K562 (cell line): ENCODE data around the gene SF3B4. TPM values are rescaled to one million over a fixed set of nuclear protein-coding genes. Genes with fewer than 3 reads are reported as not detected.

Experiments used
- MAFF ChIP-seq: IDR thresholded peaks from 2 replicates; pipeline ENCODE4 v1.6.1; 2012; ENCODE audit warnings: low read length, improper control_type of control experiment
- ZBTB43 ChIP-seq: sonication (generic); formaldehyde crosslinking; IDR thresholded peaks from 2 replicates; pipeline ENCODE4 v1.8.0; 2023; ENCODE audit warnings: mild to moderate bottlenecking, missing genetic modification reagents
- ZNF277 ChIP-seq: fragments of 250-450 bp; sonication (Bioruptor Pico); IDR thresholded peaks from 2 replicates; pipeline ENCODE4 v1.8.0; 2022; ENCODE audit warnings: inconsistent platforms, mild to moderate bottlenecking, moderate library complexity, borderline replicate concordance
- ZNF76 ChIP-seq: fragments of 250-450 bp; sonication (Bioruptor Pico); IDR thresholded peaks from 2 replicates; pipeline ENCODE4 v1.4.0; 2020; ENCODE audit warnings: mild to moderate bottlenecking, moderate library complexity, borderline replicate concordance
- polyA plus RNA-seq, 8 experiments: library from polyadenylated mRNA; depleted of rRNA in 4 of 8; stranded (reverse) in 5 of 8; unstranded in 3 of 8; fragments of >200 nt; fragmentation: Nextera tagmentation in 2 of 8; fragmentation: Illumina TruSeq in 1 of 8; extraction: Ambion mirVana in 2 of 8; extraction: Trizol in 1 of 8; gene quantifications; 2 replicates each; pipeline versions ENCODE4 v1.2.1 to v1.2.3, GENCODE V29; 2011 to 2014; ENCODE audit warnings: inconsistent platforms in 1 of 8, missing spikeins in 1 of 8
- total RNA-seq, 7 experiments: library from RNA; depleted of rRNA in 6 of 7; stranded (reverse); fragments of >200 nt in 6 of 7; fragmentation: Illumina TruSeq in 2 of 7; extraction: Trizol in 2 of 7; gene quantifications; 2 replicates each; pipeline versions ENCODE4 v1.2.1 to v1.2.3, GENCODE V29; 2011 to 2021; ENCODE audit warnings: low replicate concordance in 1 of 7
- TF ChIP-seq, protein P1 (sequence below): fragments of 450-650 bp; formaldehyde crosslinking; IDR thresholded peaks from 2 replicates; pipeline ENCODE4 v1.4.0; 2020; ENCODE audit warnings: mild to moderate bottlenecking
- TF ChIP-seq, protein P2 (sequence below), 2 experiments: fragments of 450-650 bp in 1 of 2; sonication (generic) in 1 of 2; formaldehyde crosslinking; conservative IDR thresholded peaks; 2 replicates each; pipeline versions ENCODE4 v1.4.0 to v1.8.1; 2020 to 2022; ENCODE audit warnings: mild to moderate bottlenecking in 1 of 2, missing genetic modification reagents in 1 of 2
- TF ChIP-seq, protein P3 (sequence below): fragments of 150-350 bp; IDR thresholded peaks from 2 replicates; pipeline ENCODE4 v1.6.1; 2014; ENCODE audit warnings: low read depth, mild to moderate bottlenecking, low read length, borderline replicate concordance
- TF ChIP-seq, protein P4 (sequence below): fragments of 450-650 bp; formaldehyde crosslinking; IDR thresholded peaks from 2 replicates; pipeline ENCODE4 v1.4.0; 2020; ENCODE audit warnings: mild to moderate bottlenecking, moderate library complexity
- TF ChIP-seq, protein P5 (sequence below), 2 experiments: fragments of 150-350 bp in 1 of 2; IDR thresholded peaks; 2 replicates each; pipeline ENCODE4 v1.6.1; 2012 to 2016; ENCODE audit warnings: low read depth in 2 of 2, low read length in 2 of 2, mild to moderate bottlenecking in 1 of 2, moderate library complexity in 1 of 2

Gene SF3B4
- total and polyA plus RNA-seq, 9 of the 15 experiments (the other 6 are each of a cell fraction or from before 2014, with no cell fraction given), result 3.0 to 88.0 (median 26.1) TPM

DNA sequence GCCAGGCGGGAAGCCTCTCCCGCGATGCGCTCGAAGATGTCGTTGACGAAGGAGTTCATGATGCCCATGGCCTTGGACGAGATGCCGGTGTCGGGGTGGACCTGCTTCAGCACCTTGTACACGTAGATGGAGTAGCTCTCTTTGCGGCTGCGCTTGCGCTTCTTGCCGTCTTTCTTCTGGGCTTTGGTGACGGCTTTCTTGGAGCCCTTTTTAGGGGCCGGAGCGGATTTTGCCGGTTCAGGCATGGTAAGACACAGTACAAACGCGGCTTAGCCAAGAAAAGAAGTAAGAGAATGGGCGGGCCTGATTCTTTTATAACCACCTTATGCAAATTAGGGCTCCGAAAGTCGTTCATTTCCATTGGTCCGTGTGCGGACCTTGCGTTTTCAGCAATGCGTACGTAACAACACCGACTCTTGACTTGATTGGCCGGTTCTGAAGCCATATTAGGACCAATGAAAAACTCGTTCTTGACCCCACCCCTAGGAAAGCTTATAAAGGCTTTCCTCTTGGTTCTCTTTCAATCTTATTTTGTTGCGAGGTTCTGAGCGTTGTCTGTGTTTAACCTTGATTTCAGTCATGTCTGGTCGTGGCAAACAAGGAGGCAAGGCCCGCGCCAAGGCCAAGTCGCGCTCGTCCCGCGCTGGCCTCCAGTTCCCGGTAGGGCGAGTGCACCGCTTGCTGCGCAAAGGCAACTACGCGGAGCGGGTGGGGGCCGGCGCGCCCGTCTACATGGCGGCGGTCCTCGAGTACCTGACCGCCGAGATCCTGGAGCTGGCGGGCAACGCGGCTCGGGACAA is 41.0 kb downstream of the SF3B4 start (continued):
- TF ChIP-seq, protein P1, sequence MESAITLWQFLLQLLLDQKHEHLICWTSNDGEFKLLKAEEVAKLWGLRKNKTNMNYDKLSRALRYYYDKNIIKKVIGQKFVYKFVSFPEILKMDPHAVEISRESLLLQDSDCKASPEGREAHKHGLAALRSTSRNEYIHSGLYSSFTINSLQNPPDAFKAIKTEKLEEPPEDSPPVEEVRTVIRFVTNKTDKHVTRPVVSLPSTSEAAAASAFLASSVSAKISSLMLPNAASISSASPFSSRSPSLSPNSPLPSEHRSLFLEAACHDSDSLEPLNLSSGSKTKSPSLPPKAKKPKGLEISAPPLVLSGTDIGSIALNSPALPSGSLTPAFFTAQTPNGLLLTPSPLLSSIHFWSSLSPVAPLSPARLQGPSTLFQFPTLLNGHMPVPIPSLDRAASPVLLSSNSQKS, result no peak
- TF ChIP-seq ZNF76 (CRISPR knock-in tag) (no peak), MAFF (no peak), ZBTB43 (CRISPR knock-in tag) (peak; percentile 14; the same call in 1 of the 2 replicates), ZNF277 (CRISPR knock-in tag) (no peak)
- TF ChIP-seq, protein P2, sequence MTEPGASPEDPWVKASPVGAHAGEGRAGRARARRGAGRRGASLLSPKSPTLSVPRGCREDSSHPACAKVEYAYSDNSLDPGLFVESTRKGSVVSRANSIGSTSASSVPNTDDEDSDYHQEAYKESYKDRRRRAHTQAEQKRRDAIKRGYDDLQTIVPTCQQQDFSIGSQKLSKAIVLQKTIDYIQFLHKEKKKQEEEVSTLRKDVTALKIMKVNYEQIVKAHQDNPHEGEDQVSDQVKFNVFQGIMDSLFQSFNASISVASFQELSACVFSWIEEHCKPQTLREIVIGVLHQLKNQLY (CRISPR knock-in tag; conservative IDR thresholded peaks at IDR 0.05), result peak; percentile 15 to 95; a peak in 2 of 4 replicates
- TF ChIP-seq, protein P3, sequence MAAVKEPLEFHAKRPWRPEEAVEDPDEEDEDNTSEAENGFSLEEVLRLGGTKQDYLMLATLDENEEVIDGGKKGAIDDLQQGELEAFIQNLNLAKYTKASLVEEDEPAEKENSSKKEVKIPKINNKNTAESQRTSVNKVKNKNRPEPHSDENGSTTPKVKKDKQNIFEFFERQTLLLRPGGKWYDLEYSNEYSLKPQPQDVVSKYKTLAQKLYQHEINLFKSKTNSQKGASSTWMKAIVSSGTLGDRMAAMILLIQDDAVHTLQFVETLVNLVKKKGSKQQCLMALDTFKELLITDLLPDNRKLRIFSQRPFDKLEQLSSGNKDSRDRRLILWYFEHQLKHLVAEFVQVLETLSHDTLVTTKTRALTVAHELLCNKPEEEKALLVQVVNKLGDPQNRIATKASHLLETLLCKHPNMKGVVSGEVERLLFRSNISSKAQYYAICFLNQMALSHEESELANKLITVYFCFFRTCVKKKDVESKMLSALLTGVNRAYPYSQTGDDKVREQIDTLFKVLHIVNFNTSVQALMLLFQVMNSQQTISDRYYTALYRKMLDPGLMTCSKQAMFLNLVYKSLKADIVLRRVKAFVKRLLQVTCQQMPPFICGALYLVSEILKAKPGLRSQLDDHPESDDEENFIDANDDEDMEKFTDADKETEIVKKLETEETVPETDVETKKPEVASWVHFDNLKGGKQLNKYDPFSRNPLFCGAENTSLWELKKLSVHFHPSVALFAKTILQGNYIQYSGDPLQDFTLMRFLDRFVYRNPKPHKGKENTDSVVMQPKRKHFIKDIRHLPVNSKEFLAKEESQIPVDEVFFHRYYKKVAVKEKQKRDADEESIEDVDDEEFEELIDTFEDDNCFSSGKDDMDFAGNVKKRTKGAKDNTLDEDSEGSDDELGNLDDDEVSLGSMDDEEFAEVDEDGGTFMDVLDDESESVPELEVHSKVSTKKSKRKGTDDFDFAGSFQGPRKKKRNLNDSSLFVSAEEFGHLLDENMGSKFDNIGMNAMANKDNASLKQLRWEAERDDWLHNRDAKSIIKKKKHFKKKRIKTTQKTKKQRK, result no peak
- TF ChIP-seq, protein P4, sequence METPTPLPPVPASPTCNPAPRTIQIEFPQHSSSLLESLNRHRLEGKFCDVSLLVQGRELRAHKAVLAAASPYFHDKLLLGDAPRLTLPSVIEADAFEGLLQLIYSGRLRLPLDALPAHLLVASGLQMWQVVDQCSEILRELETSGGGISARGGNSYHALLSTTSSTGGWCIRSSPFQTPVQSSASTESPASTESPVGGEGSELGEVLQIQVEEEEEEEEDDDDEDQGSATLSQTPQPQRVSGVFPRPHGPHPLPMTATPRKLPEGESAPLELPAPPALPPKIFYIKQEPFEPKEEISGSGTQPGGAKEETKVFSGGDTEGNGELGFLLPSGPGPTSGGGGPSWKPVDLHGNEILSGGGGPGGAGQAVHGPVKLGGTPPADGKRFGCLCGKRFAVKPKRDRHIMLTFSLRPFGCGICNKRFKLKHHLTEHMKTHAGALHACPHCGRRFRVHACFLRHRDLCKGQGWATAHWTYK (CRISPR knock-in tag), result peak; percentile 67; the same call in 1 of the 2 replicates
- TF ChIP-seq, protein P5, sequence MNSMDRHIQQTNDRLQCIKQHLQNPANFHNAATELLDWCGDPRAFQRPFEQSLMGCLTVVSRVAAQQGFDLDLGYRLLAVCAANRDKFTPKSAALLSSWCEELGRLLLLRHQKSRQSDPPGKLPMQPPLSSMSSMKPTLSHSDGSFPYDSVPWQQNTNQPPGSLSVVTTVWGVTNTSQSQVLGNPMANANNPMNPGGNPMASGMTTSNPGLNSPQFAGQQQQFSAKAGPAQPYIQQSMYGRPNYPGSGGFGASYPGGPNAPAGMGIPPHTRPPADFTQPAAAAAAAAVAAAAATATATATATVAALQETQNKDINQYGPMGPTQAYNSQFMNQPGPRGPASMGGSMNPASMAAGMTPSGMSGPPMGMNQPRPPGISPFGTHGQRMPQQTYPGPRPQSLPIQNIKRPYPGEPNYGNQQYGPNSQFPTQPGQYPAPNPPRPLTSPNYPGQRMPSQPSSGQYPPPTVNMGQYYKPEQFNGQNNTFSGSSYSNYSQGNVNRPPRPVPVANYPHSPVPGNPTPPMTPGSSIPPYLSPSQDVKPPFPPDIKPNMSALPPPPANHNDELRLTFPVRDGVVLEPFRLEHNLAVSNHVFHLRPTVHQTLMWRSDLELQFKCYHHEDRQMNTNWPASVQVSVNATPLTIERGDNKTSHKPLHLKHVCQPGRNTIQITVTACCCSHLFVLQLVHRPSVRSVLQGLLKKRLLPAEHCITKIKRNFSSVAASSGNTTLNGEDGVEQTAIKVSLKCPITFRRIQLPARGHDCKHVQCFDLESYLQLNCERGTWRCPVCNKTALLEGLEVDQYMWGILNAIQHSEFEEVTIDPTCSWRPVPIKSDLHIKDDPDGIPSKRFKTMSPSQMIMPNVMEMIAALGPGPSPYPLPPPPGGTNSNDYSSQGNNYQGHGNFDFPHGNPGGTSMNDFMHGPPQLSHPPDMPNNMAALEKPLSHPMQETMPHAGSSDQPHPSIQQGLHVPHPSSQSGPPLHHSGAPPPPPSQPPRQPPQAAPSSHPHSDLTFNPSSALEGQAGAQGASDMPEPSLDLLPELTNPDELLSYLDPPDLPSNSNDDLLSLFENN (IDR thresholded peaks at IDR 0.05; ENCODE audit: low read depth in 2 of 2, low read length in 2 of 2), result peak in 1 of 2 experiments; percentile 84; a peak in 2 of 4 replicates
